Vagina (tissue), 2 donors: ENCODE measurements around the gene MBP.

Experiments
- CTCF ChIP-seq, 3 experiments: fragments of 450-650 bp in 2 of 3; fragments of 200-600 bp in 1 of 3; sonication (generic) in 1 of 3; IDR thresholded peaks; one replicate each; pipeline ENCODE4 v1.5.1; 2017 to 2019; ENCODE audit warnings: antibody characterized with exemption in 3 of 3, mild to moderate bottlenecking in 2 of 3, moderate library complexity in 2 of 3
- POLR2A ChIP-seq, 2 donors: fragments of 450-650 bp; IDR thresholded peaks; one replicate each; pipeline ENCODE4 v1.6.1; 2017; ENCODE audit warnings: antibody characterized with exemption in 2 of 2, mild to moderate bottlenecking in 2 of 2, moderate library complexity in 2 of 2

- TF ChIP-seq CTCF (IDR thresholded peaks at IDR 0.05) (no peak), POLR2A (IDR thresholded peaks at IDR 0.05) (no peak)
These were observed 118.6 kb downstream of the MBP start for GRCh38 chr18:77013811-77014521.
